Measurements from ENCODE around the gene CCL17. TPM values are rescaled to one million over a fixed set of nuclear protein-coding genes. Genes with fewer than 3 reads are reported as not detected.
A peak's percentile ranks its signal among the peaks of the same experiment; 100 is the strongest.

CCL17 gene
- total and polyA plus RNA-seq, 2 of the 4 experiments (the other 2 are of a cell fraction) = not detected

DNA sequence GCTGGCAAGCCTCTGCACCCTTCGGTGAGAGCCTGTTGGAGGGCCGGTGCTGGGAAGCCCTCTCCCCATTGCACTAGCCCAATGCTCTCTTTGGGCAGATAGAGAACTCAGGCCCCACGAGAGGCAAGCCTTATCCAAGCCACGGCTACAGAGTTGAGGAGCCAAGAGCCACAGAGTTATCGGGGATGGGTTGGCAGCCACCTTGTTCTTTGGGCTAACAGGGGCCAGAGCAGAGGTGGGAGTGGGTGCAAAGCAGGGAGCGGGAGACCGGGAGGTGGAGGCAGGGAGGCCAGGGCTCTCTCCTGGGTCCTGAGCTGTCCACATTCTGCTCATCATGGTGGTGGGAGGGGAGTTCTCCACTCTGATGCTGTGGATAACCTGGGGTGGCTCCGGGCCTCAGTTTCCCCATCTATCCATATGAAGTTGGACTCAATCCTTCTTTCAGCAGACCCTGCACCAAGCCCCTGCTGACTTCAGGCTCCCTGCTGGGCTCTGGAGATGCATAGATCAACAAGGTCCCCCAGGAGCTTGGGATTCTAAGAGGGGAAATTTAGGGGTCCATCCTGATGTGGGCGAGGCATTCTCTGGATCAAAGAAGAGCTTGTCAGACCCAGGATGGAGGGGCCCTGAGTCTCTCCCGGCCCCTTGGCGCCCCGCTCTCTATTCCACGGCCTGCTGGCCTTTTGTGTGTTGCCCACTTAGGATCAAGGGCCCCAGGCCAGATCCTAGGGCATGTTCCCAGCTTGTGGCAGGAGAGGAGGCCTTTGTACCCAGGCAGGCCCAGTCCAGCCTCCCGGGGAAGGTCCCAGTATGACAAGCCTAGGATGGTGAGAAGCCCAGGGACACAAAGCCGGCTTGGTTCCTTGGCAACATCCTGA, 32.8 kb upstream of the CCL17 start:
- intact Hi-C loops (cut with micrococcal nuclease) = loop anchor here (5.0 kb wide), 1 partner anchor 44 kb away; no protein-coding TSS in a partner anchor
- TF ChIP-seq MXI1 (IDR thresholded peaks at IDR 0.05; ENCODE audit: borderline replicate concordance, low read depth, low read length) (no peak), SMC3 (IDR thresholded peaks at IDR 0.05; ENCODE audit: low read depth, low read length) (no peak), FOS (IDR thresholded peaks at IDR 0.05; ENCODE audit: low read depth, low read length) (no peak), MAZ (IDR thresholded peaks at IDR 0.05; ENCODE audit: borderline replicate concordance, low read depth, low read length) (no peak), RAD21 (IDR thresholded peaks at IDR 0.05; ENCODE audit: low read length) (no peak), CEBPB (IDR thresholded peaks at IDR 0.05; ENCODE audit: low read depth, low read length) (no peak), USF2 (IDR thresholded peaks at IDR 0.05; ENCODE audit: low read depth, low read length) (no peak), BHLHE40 (IDR thresholded peaks at IDR 0.05; ENCODE audit: low read depth, low read length) (no peak), NFE2L2 (IDR thresholded peaks at IDR 0.05; ENCODE audit: low read depth, low read length) (no peak), MAFK (IDR thresholded peaks at IDR 0.05; ENCODE audit: low read depth, low read length) (no peak), RCOR1 (IDR thresholded peaks at IDR 0.05; ENCODE audit: insufficient replicate concordance, low read length) (no peak), RFX5 (IDR thresholded peaks at IDR 0.05; ENCODE audit: low read depth, low read length) (no peak)
- TF ChIP-seq, protein P1, sequence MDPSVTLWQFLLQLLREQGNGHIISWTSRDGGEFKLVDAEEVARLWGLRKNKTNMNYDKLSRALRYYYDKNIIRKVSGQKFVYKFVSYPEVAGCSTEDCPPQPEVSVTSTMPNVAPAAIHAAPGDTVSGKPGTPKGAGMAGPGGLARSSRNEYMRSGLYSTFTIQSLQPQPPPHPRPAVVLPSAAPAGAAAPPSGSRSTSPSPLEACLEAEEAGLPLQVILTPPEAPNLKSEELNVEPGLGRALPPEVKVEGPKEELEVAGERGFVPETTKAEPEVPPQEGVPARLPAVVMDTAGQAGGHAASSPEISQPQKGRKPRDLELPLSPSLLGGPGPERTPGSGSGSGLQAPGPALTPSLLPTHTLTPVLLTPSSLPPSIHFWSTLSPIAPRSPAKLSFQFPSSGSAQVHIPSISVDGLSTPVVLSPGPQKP (IDR thresholded peaks at IDR 0.05; ENCODE audit: borderline replicate concordance, low read depth, low read length) = no peak
- Histone ChIP-seq H3K36me3 (ENCODE audit: control insufficient read depth, insufficient read depth, low read length) (no peaks in the 10 kb centered on the region), H4K91ac (ENCODE audit: insufficient read depth, low read depth, low read length) (no peak overlapping the region), H4K20me1 (ENCODE audit: insufficient read depth, low read length) (no peaks in the 10 kb centered on the region), H3K27ac (ENCODE audit: insufficient read depth, low read length) (no peak overlapping the region), H3K14ac (replicated peaks; ENCODE audit: low read depth, low read length) (no peak overlapping the region), H2BK5ac (ENCODE audit: low read depth, low read length, poor library complexity, severe bottlenecking) (no peak overlapping the region), H3K79me1 (ENCODE audit: low read depth in 1 of 2, low read length in 2 of 2) (no peaks in the 10 kb centered on the region), H3K4me2 (ENCODE audit: low read depth, low read length) (no peak overlapping the region), H3K23ac (ENCODE audit: low read depth, low read length) (no peak overlapping the region), H2AK5ac (ENCODE audit: low read depth, low read length) (no peak overlapping the region), H4K8ac (ENCODE audit: low read depth in 2 of 2, low read length in 2 of 2) (no peak overlapping the region), H3K9me1 (ENCODE audit: insufficient read depth, low read length) (no peaks in the 10 kb centered on the region), H2BK120ac (ENCODE audit: low read depth, low read length) (no peak overlapping the region), H3K9me3 (ENCODE audit: control insufficient read depth, insufficient read depth, low read length) (no peaks in the 10 kb centered on the region), H3K4ac (ENCODE audit: low read depth, low read length) (no peak overlapping the region), H3K18ac (ENCODE audit: low read depth, low read length) (no peak overlapping the region), H4K5ac (ENCODE audit: low read depth, low read length) (no peak overlapping the region), H3K4me1 (ENCODE audit: control insufficient read depth, insufficient read depth, low read length) (peaks cover 4% of the 10 kb centered on the region; the same call in 1 of the 2 replicates), H2BK20ac (ENCODE audit: low read depth, low read length) (no peak overlapping the region), H3K4me3 (ENCODE audit: insufficient read depth, low read depth, low read length) (no peak overlapping the region), H3K27me3 (ENCODE audit: control insufficient read depth, insufficient read depth, low read length) (peaks cover 50% of the 10 kb centered on the region), H3K9ac (ENCODE audit: low read depth, low read length) (no peak overlapping the region), H2BK15ac (ENCODE audit: low read depth, low read length) (no peak overlapping the region), H2AK9ac (replicated peaks; ENCODE audit: low read depth, low read length, poor library complexity) (no peak overlapping the region), H3K56ac (ENCODE audit: extremely low read depth, insufficient read depth, low read length) (no peak overlapping the region), H2AFZ (replicated peaks; ENCODE audit: low read length, poor library complexity) (peak overlapping the region; percentile 61)
- in situ Hi-C loops (cut with MboI; ENCODE audit: low sequenced_read_pairs) = no loop called here
- WGBS, 2 experiments (ENCODE audit: extremely low coverage in 2 of 2, insufficient read length in 1 of 2) = 61% methylated on average over 5 of the region's 15 CpGs; no CpG with 5 or more reads in 1 of the 2 experiments
- ChIA-PET CTCF (no interaction called here), POLR2A (ENCODE audit: unreplicated experiment) (no interaction called here)
- dilution Hi-C loops (cut with HindIII; ENCODE audit: low sequenced_read_pairs, unreplicated experiment) = no loop called here
- ATAC-seq (ENCODE audit: low read depth) (no peak), DNase-seq (no peak)
- BruUV-seq (replicated peaks) = no TSS peak

Measured in IMR-90 (cell line).